Measurements from ENCODE around the gene STRA8.

STRA8 gene

DNA sequence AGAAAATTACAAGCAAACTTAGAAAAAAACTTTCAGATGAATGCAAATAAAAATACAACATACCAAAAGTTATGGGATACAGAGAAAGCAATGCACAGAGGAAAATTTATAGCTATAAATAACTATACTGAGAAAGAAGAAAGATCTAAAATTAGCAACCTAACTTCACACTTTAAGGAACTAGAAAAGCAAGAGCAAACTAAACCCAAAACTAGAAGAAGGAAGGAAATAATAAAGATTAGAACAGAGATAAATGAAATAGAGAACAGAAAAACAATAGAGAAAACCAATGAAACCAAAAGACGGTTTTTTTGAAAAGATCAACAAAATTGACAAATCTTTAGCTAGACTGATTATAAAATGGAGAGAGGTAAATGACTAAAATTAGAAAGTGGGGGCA is 9.6 kb upstream of the STRA8 start:
- H3K9ac ChIP-seq (ENCODE audit: low read length), result no peak overlapping the region
- H2AFZ ChIP-seq (ENCODE audit: low read length), result no peak overlapping the region
- no peaks in the 10 kb centered on the region for H4K20me1 ChIP-seq (ENCODE audit: insufficient read depth, low read length)
- H3K36me3 ChIP-seq (ENCODE audit: insufficient read depth, low read length), result no peaks in the 10 kb centered on the region
- H3K27ac ChIP-seq (ENCODE audit: low read depth, low read length, poor library complexity, severe bottlenecking), result no peak overlapping the region
- no peaks in the 10 kb centered on the region for H3K4me1 ChIP-seq (ENCODE audit: insufficient read depth, low read length, severe bottlenecking)
- TF ChIP-seq, protein P1, sequence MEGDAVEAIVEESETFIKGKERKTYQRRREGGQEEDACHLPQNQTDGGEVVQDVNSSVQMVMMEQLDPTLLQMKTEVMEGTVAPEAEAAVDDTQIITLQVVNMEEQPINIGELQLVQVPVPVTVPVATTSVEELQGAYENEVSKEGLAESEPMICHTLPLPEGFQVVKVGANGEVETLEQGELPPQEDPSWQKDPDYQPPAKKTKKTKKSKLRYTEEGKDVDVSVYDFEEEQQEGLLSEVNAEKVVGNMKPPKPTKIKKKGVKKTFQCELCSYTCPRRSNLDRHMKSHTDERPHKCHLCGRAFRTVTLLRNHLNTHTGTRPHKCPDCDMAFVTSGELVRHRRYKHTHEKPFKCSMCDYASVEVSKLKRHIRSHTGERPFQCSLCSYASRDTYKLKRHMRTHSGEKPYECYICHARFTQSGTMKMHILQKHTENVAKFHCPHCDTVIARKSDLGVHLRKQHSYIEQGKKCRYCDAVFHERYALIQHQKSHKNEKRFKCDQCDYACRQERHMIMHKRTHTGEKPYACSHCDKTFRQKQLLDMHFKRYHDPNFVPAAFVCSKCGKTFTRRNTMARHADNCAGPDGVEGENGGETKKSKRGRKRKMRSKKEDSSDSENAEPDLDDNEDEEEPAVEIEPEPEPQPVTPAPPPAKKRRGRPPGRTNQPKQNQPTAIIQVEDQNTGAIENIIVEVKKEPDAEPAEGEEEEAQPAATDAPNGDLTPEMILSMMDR (IDR thresholded peaks at IDR 0.05; ENCODE audit: low read length), result no peak
- no peak for TF ChIP-seq EZH2 (IDR thresholded peaks at IDR 0.05; ENCODE audit: borderline replicate concordance, low read length)
- 0 out of 2 replicates have a peak, but pooled peaks cover 2% of the 10 kb centered on the region for H3K9me3 ChIP-seq (ENCODE audit: low read length)
- H3K4me3 ChIP-seq (ENCODE audit: low read depth, low read length, poor library complexity, severe bottlenecking), result no peak overlapping the region
- H3K9me2 ChIP-seq (ENCODE audit: low read depth, low read length), result no peaks in the 10 kb centered on the region
- H3K27me3 ChIP-seq (ENCODE audit: insufficient read depth, low read length), result no peaks in the 10 kb centered on the region; the same call in 1 of the 2 replicates
- H3K79me2 ChIP-seq (ENCODE audit: insufficient read depth, low read length), result no peaks in the 10 kb centered on the region
- no peaks in the 10 kb centered on the region for H3F3A ChIP-seq (ENCODE audit: insufficient read depth, low read length)
- H3K4me2 ChIP-seq (ENCODE audit: low read length), result no peak overlapping the region

- H3K4me2 ChIP-seq (ENCODE audit: low read length), result no peak overlapping the region
- no peak overlapping the region for H3K4me3 ChIP-seq (ENCODE audit: low read depth, low read length, poor library complexity, severe bottlenecking)
- H3K79me2 ChIP-seq (ENCODE audit: insufficient read depth, low read length), result no peaks in the 10 kb centered on the region
- H3K9ac ChIP-seq (ENCODE audit: low read length), result no peak overlapping the region
- TF ChIP-seq EZH2 (IDR thresholded peaks at IDR 0.05; ENCODE audit: borderline replicate concordance, low read length), result no peak
- TF ChIP-seq, protein P1 (IDR thresholded peaks at IDR 0.05; ENCODE audit: low read length), result no peak
- no peaks in the 10 kb centered on the region for H3F3A ChIP-seq (ENCODE audit: insufficient read depth, low read length)
- H3K4me1 ChIP-seq (ENCODE audit: insufficient read depth, low read length, severe bottlenecking), result no peaks in the 10 kb centered on the region
- no peaks in the 10 kb centered on the region for H3K9me3 ChIP-seq (ENCODE audit: low read length)
- no peaks in the 10 kb centered on the region for H3K27me3 ChIP-seq (ENCODE audit: insufficient read depth, low read length)
- H3K27ac ChIP-seq (ENCODE audit: low read depth, low read length, poor library complexity, severe bottlenecking), result no peak overlapping the region
- no peak overlapping the region for H2AFZ ChIP-seq (ENCODE audit: low read length)
- H3K36me3 ChIP-seq (ENCODE audit: insufficient read depth, low read length), result no peaks in the 10 kb centered on the region
- no peaks in the 10 kb centered on the region for H3K9me2 ChIP-seq (ENCODE audit: low read depth, low read length)
- no peaks in the 10 kb centered on the region for H4K20me1 ChIP-seq (ENCODE audit: insufficient read depth, low read length)
Measured at GRCh38 chr7:135231686-135232085, 2.0 kb upstream of the STRA8 start.

DNA sequence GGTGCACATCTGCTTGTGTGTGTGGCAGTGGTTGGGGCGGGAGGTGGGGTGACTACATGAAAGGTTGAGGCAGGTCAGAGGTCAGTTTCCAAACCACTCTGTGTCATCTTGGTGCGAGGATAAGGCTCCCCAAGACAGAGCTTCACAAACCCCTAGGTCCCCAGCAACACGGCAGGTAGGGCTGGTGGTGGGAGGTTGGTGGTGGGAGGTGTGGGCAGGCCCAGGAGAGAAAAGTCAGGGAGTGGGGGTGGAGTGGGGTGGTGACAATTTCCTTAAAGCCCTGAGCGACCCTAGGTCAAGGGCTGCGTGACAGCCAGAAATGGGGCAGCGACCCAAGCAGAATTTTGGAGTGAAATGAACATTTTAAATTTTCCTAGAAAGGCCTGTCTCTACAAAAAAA is 1.6 kb upstream of the STRA8 start:
- Histone ChIP-seq H3K79me2 (ENCODE audit: insufficient read depth, low read length) (no peaks in the 10 kb centered on the region), H3F3A (ENCODE audit: insufficient read depth, low read length) (no peaks in the 10 kb centered on the region), H3K9me2 (ENCODE audit: low read depth, low read length) (no peaks in the 10 kb centered on the region), H3K27ac (ENCODE audit: low read depth, low read length, poor library complexity, severe bottlenecking) (no peak overlapping the region), H3K27me3 (ENCODE audit: insufficient read depth, low read length) (no peaks in the 10 kb centered on the region), H3K36me3 (ENCODE audit: insufficient read depth, low read length) (no peaks in the 10 kb centered on the region), H3K9ac (ENCODE audit: low read length) (no peak overlapping the region), H3K4me3 (ENCODE audit: low read depth, low read length, poor library complexity, severe bottlenecking) (no peak overlapping the region), H2AFZ (ENCODE audit: low read length) (no peak overlapping the region), H3K4me2 (ENCODE audit: low read length) (no peak overlapping the region), H3K9me3 (ENCODE audit: low read length) (no peaks in the 10 kb centered on the region), H3K4me1 (ENCODE audit: insufficient read depth, low read length, severe bottlenecking) (no peaks in the 10 kb centered on the region), H4K20me1 (ENCODE audit: insufficient read depth, low read length) (no peaks in the 10 kb centered on the region)
- no peak for TF ChIP-seq EZH2 (IDR thresholded peaks at IDR 0.05; ENCODE audit: borderline replicate concordance, low read length)
- TF ChIP-seq, protein P1 (IDR thresholded peaks at IDR 0.05; ENCODE audit: low read length), result no peak

Measured in OCI-LY1 (cell line).